IPS-15b (cell line): ENCODE data around the gene CHAT.

Experiments used
- H3K27me3 ChIP-seq: one replicate; pipeline ENCODE4 v1.6.1; 2013; ENCODE audit warnings: low read length; ENCODE audit not compliant: control insufficient read depth, insufficient read depth
- H3K36me3 ChIP-seq: one replicate; pipeline ENCODE4 v1.6.1; 2013; ENCODE audit warnings: low read length; ENCODE audit not compliant: control insufficient read depth, insufficient read depth
- H3K4me1 ChIP-seq: one replicate; pipeline ENCODE4 v1.6.1; 2013; ENCODE audit warnings: mild to moderate bottlenecking, low read length; ENCODE audit not compliant: control insufficient read depth, insufficient read depth
- H3K4me3 ChIP-seq: one replicate; pipeline ENCODE4 v1.5.1; 2013; ENCODE audit warnings: low read depth, low read length
- H3K9ac ChIP-seq: one replicate; pipeline ENCODE4 v1.6.1; 2013; ENCODE audit warnings: low read depth, mild to moderate bottlenecking, low read length
- H3K9me3 ChIP-seq: one replicate; pipeline ENCODE4 v1.6.1; 2013; ENCODE audit warnings: mild to moderate bottlenecking, low read length; ENCODE audit not compliant: control insufficient read depth, insufficient read depth

The CHAT gene

DNA sequence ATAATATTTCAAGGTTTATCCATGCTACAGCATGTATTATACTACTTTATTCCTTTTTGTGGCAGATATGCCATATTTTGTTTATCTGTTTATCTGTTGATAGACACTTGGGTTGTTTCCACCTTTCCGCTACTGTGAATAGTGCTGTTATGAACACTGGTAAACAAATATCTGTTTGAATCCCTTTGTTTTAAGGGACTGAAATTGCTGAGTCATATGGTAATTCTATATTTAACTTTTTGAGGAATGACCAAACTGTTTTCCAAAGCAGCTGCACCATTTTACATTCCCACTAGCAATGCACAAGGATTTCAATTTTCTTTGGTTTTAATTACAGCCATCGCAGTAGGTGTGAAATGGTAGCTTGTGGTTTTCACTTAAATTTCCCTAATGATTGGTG, 69.0 kb downstream of the CHAT start:
- H3K9me3 ChIP-seq = no peaks in the 10 kb centered on the region
- H3K4me3 ChIP-seq = no peak overlapping the region
- H3K27me3 ChIP-seq = peaks cover 60% of the 10 kb centered on the region

GRCh38 chr10:49686651-49687050, 72.8 kb downstream of the CHAT start:
- H3K4me1 ChIP-seq = peaks cover 21% of the 10 kb centered on the region
- H3K27me3 ChIP-seq = peaks cover 53% of the 10 kb centered on the region
- H3K4me3 ChIP-seq = no peak overlapping the region
- no peaks in the 10 kb centered on the region for H3K9me3 ChIP-seq
- H3K9ac ChIP-seq = no peak overlapping the region
- no peaks in the 10 kb centered on the region for H3K36me3 ChIP-seq

More for the DNA sequence above, 69.0 kb downstream of the CHAT start:
- H3K9ac ChIP-seq = no peak overlapping the region
- H3K4me1 ChIP-seq = peaks cover under 1% of the 10 kb centered on the region
- no peaks in the 10 kb centered on the region for H3K36me3 ChIP-seq

GRCh38 chr10:49688261-49688846, 74.5 kb downstream of the CHAT start:
- Histone ChIP-seq H3K9ac (no peak overlapping the region), H3K27me3 (peaks cover 65% of the 10 kb centered on the region), H3K9me3 (no peaks in the 10 kb centered on the region), H3K36me3 (no peaks in the 10 kb centered on the region), H3K4me1 (peaks cover 25% of the 10 kb centered on the region), H3K4me3 (peak overlapping the region; percentile 27)

DNA sequence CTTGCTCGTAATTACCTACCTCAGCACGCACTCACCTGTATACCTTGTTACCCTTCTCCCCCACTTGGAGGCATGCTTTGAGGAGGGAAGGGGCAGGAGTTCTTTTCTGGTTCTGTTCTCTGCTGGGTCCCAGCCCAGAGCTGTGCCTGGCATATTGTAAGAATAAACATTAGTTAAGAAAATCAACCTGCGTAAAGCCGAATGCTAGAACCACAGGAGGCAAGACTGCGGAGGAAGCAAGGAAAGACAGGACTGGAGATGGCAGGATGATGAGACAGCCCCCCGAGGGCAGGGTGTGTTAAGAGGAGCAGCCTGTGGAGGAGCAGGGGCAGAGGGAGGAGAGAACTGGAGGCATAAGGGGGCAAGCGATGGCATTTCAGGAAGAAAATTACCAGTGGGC, 75.1 kb downstream of the CHAT start:
- Histone ChIP-seq H3K9ac (no peak overlapping the region), H3K4me3 (peak overlapping the region; percentile 27)

GRCh38 chr10:49689882-49690510, 76.2 kb downstream of the CHAT start:
- Histone ChIP-seq H3K27me3 (peaks cover 78% of the 10 kb centered on the region), H3K36me3 (no peaks in the 10 kb centered on the region), H3K4me1 (peaks cover 25% of the 10 kb centered on the region), H3K4me3 (peak overlapping the region; percentile 10), H3K9ac (no peak overlapping the region), H3K9me3 (no peaks in the 10 kb centered on the region)

More for the DNA sequence above, 75.1 kb downstream of the CHAT start:
- Histone ChIP-seq H3K4me1 (peaks cover 25% of the 10 kb centered on the region), H3K27me3 (peaks cover 71% of the 10 kb centered on the region), H3K9me3 (no peaks in the 10 kb centered on the region), H3K36me3 (no peaks in the 10 kb centered on the region)

DNA sequence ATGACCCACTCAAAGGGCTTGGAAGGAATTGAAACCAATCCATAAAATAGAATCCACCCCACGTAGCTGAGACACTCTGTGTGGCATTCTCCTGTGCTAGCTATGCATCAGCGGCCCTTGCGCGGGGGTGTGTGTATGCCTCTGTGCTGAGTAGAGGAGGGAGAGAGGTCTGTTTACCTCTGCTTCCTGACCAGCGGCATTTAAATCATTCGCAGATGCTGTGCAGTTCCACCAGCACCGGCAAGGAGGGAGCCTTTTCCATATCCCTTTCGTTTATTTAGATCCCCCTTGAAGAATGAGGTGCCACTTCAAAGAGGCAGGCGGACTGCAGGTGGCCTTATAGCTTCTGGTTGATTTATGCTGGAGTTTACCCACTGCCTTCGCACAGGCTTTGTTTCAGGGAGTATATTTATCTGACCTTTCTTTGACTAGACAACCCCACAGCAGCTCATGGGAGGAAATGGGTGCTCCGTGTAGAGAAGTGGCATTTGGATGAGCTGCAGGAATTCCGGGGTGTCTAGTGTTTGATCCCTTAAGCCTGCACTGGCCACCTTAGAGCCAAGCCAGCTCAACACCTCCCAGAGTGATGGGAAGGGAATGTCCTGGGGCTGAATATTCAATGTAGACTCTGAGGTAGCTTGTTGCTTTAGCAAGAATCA, 77.0 kb downstream of the CHAT start:
- peak overlapping the region; percentile 23 for H3K4me3 ChIP-seq
- no peaks in the 10 kb centered on the region for H3K9me3 ChIP-seq
- peaks cover 81% of the 10 kb centered on the region for H3K27me3 ChIP-seq
- no peak overlapping the region for H3K9ac ChIP-seq
- peaks cover 25% of the 10 kb centered on the region for H3K4me1 ChIP-seq
- H3K36me3 ChIP-seq = no peaks in the 10 kb centered on the region

DNA sequence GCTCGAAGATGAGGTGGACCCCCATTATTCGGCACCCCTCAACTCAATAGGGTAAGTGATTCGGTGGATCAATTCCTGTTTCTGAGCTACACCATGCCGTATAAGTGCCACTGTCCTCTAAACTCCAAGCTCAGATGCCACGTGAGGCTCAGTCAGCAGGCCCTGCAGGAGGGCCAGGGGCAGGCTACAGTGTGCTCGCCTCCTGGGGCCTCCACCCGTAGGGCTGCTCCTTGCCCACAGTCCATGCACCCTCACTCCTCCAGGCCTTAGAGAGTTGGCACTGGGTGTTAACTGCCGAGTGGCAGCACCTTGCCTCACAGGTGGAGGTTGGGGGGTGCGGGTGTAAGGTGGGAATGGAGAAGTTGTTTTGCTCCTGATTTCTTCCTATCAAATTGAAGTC, 77.8 kb downstream of the CHAT start:
- H3K9ac ChIP-seq = no peak overlapping the region
- no peak overlapping the region for H3K4me3 ChIP-seq
- H3K9me3 ChIP-seq = no peaks in the 10 kb centered on the region
- H3K27me3 ChIP-seq = peaks cover 81% of the 10 kb centered on the region
- no peaks in the 10 kb centered on the region for H3K36me3 ChIP-seq
- H3K4me1 ChIP-seq = peaks cover 25% of the 10 kb centered on the region

- Histone ChIP-seq H3K36me3 (no peaks in the 10 kb centered on the region), H3K9ac (no peak overlapping the region), H3K9me3 (no peaks in the 10 kb centered on the region), H3K4me1 (peaks cover 15% of the 10 kb centered on the region), H3K4me3 (no peak overlapping the region), H3K27me3 (peaks cover 58% of the 10 kb centered on the region)
Measured at GRCh38 chr10:49694466-49694865, 80.6 kb downstream of the CHAT start.

GRCh38 chr10:49696311-49696710, 82.5 kb downstream of the CHAT start:
- Histone ChIP-seq H3K4me1 (peaks cover 9% of the 10 kb centered on the region), H3K36me3 (no peaks in the 10 kb centered on the region), H3K9ac (no peak overlapping the region), H3K27me3 (peaks cover 56% of the 10 kb centered on the region), H3K9me3 (no peaks in the 10 kb centered on the region), H3K4me3 (no peak overlapping the region)

DNA sequence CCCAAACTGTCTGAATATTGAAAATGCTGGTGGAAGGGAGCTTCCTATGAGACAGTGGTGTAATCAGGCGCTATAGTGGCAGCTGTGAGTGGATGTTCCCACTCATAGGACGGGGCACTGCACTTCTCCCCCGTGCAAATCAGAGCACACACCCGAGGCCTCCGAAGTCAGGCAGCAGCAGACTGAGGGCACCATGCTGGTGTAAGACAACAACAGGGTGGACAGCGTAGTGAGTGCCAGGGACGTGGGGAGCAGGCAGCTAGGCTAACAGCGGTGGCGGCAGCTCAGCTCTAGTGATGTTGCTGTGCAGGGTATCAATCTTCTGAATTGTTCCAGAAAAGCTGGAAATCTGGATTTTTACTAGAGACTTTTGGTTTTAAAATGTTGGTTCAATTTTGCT, 84.8 kb downstream of the CHAT start:
- peaks cover 3% of the 10 kb centered on the region for H3K4me1 ChIP-seq
- H3K4me3 ChIP-seq = no peak overlapping the region
- no peak overlapping the region for H3K9ac ChIP-seq
- H3K27me3 ChIP-seq = peaks cover 32% of the 10 kb centered on the region
- H3K9me3 ChIP-seq = no peaks in the 10 kb centered on the region
- no peaks in the 10 kb centered on the region for H3K36me3 ChIP-seq

- Histone ChIP-seq H3K27me3 (peaks cover 18% of the 10 kb centered on the region), H3K9me3 (no peaks in the 10 kb centered on the region), H3K9ac (no peak overlapping the region), H3K4me3 (no peak overlapping the region), H3K4me1 (peaks cover 3% of the 10 kb centered on the region), H3K36me3 (no peaks in the 10 kb centered on the region)
Measured at GRCh38 chr10:49700211-49700610, 86.4 kb downstream of the CHAT start.

GRCh38 chr10:49700997-49701396, 87.2 kb downstream of the CHAT start:
- peaks cover 14% of the 10 kb centered on the region for H3K27me3 ChIP-seq
- H3K9ac ChIP-seq = no peak overlapping the region
- no peak overlapping the region for H3K4me3 ChIP-seq
- peaks cover 3% of the 10 kb centered on the region for H3K4me1 ChIP-seq
- no peaks in the 10 kb centered on the region for H3K36me3 ChIP-seq
- no peaks in the 10 kb centered on the region for H3K9me3 ChIP-seq
